ENCODE results near the gene CMTM8.

GRCh38 chr3:32322311-32322710 is 83.8 kb downstream of the CMTM8 start:
- TF ChIP-seq GATA2 (IDR thresholded peaks at IDR 0.05; ENCODE audit: low read depth, low read length) (no peak), GATA3 (IDR thresholded peaks at IDR 0.05; ENCODE audit: low read depth, low read length) (no peak)
